ENCODE results near the gene SVIL. TPM values are rescaled to one million over a fixed set of nuclear protein-coding genes. Genes with fewer than 3 reads are reported as not detected.

The SVIL gene
- total RNA-seq, 4 donors from 2014 or later: 24.0 to 82.2 (median 49.7) TPM

DNA sequence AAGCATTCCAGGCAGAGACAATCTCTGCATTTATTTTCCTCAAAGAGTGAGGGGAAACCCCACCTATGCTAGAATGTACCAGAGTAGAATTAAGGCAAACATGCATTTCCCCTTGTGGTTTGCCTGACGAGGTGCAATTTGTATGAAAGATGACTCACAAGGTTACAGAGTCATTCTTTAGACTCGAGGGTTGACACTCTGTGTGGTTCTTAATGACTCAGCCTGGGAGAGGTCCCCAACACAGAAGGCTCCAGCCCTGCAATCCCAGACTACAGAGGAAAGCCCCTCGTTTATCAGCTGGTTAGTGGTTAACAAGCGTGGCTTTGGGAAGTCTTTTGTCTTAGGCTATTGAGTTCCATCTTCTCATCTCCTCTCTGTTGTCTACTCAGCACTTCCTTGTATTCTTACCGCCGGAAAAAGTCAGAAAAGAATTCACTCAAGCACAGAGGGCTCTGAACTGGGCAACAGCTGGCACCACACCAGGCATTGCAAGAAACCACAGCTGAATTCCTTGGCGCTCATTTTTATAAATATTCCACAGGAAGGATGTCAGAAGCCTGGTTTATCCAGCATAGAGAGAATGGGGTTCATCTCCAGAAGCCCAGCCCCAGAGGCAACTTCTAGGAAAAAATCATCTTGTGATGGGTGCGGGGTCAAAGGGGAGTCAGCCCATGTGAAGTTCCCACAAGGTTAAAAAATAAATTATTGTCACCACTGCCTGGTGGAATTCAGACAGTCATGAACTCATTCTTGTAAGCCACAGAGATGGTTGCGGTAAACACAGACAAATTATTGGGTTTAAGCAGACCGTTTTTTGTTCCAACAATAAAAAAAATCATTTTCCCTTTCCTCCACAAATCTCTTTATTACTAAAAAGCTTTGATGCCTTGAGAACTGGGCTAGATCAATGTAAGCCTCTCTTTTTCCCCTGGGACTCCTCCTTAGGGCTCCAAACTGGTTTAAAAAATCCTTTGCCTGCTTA is 24.5 kb upstream of the SVIL start:
- TF ChIP-seq, protein P1, sequence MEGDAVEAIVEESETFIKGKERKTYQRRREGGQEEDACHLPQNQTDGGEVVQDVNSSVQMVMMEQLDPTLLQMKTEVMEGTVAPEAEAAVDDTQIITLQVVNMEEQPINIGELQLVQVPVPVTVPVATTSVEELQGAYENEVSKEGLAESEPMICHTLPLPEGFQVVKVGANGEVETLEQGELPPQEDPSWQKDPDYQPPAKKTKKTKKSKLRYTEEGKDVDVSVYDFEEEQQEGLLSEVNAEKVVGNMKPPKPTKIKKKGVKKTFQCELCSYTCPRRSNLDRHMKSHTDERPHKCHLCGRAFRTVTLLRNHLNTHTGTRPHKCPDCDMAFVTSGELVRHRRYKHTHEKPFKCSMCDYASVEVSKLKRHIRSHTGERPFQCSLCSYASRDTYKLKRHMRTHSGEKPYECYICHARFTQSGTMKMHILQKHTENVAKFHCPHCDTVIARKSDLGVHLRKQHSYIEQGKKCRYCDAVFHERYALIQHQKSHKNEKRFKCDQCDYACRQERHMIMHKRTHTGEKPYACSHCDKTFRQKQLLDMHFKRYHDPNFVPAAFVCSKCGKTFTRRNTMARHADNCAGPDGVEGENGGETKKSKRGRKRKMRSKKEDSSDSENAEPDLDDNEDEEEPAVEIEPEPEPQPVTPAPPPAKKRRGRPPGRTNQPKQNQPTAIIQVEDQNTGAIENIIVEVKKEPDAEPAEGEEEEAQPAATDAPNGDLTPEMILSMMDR (IDR thresholded peaks at IDR 0.05; ENCODE audit: low read depth): no peak

DNA sequence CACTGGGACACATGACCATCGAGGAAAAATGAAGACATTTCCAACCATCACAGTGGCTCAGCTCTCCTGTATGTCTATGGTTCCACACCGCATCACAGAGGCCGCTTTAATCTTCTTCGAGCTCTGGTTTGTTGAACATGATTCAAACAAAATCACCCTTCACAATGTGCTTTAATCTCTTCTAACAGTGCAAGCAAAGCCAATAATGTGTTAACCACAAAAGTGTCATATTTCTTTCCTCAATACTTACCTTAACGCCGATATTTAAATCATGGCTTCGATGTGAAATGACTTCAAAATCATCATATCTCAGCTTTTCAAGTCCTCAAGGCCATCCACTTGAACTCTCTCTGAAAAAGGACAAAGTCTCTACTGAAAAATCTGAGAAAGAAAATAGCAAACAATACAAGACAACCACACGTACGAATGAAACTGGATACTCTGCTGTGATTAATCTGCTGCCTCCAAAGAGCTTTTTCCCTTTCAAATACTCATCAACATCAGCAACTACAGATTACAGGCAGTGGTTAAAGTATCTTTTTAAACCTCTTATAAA is 23.0 kb upstream of the SVIL start:
- TF ChIP-seq, protein P1 (IDR thresholded peaks at IDR 0.05; ENCODE audit: low read depth): no peak

DNA sequence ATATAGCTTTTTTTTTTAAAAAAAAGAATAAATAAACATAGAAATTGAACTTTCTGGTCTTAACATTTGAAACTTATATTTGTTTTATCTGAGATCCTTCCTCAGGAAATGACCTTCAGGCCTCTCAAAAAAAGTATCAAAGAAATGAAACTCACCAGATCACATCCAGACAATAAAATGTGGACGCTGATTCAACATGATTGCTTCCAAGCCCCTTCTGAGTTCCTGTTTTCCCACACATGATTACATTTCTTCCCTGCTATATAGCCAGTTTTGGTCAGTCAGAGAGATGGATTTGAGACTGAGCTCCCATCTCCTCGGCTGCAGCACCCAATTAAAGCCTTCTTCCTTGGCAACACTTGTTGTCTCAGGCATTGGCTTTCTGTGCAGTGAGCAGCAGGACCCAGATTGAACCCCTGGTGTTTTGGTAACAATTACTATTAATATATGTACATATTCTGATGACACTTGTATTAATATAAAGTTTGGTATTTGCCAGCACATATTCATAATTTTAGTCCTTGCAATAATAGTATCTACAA is 21.8 kb upstream of the SVIL start:
- TF ChIP-seq, protein P1 (IDR thresholded peaks at IDR 0.05; ENCODE audit: low read depth): no peak

DNA sequence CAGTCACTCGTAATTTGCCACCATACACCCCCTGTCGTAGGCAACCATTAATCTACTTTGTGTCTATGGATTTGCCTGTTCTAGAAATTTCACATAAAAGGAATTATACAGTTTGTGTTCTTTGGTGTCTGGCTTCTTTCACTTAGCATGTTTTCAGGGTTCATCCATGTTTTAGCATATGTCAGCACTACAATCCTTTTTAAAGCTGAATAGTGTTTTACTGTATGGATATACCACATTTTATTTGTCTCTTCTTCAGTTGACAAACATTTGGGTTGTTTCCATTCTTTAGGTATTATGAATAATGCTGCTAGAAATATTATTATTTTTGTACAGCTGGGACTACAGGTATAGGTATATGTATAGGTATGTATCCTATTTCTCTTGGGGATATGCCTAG is 17.4 kb upstream of the SVIL start:
- TF ChIP-seq, protein P1 (IDR thresholded peaks at IDR 0.05; ENCODE audit: low read depth): no peak

DNA sequence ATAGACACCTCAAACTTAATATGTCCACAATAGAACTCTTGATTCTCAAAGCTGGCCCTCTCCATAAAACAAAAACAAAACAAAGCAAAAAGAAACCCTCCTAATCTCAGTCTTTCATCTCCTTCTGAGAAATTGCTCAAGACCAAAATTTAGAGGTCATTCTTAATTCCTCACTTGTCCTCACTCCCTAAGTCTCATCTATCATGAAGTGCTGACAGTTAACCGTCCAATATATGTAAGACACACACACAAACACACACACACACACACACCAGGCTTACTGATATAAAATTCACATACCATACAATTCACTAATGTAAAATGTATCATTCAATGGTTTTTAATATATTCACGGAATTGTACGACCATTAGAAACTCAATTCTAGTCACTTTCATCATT is 17.0 kb upstream of the SVIL start:
- TF ChIP-seq, protein P1 (IDR thresholded peaks at IDR 0.05; ENCODE audit: low read depth): no peak

DNA sequence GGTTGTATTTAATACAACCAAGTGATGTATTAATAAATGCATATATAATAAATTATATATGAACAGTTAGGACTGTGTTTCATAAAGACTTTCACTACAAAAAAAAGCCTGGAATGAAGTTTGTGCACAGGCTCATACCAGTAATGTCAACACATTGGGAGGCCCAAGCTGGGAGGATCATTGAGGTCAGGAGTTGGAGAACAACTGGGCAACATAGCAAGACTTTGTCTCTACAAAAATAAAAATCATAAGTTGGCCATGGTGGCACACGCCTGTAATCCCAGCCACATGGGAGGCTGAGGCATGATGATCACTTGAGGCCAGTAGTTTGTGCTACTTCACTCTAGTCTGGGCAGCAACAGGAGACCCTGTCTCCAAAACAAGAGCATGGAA is 15.8 kb upstream of the SVIL start:
- TF ChIP-seq, protein P1 (IDR thresholded peaks at IDR 0.05; ENCODE audit: low read depth): no peak
